Endothelial cell of umbilical vein (primary cell): ENCODE results near the gene MCOLN2. TPM values are rescaled to one million over a fixed set of nuclear protein-coding genes. Genes with fewer than 3 reads are reported as not detected.

Experiments
- BruUV-seq: library from RNA; stranded (reverse); fragments of 400-500 nt; replicated peaks from 2 replicates; lab custom pipeline; 2021; lab: Mats Ljungman, UMichigan
- CTCF ChIA-PET: fragments of 300-600, 350-600 bp; sonication (Branson Sonifier 250); formaldehyde crosslinking; loops from one replicate; lab custom pipeline; 2021; ENCODE audit warnings: antibody characterized with exemption, inconsistent platforms; lab: Charles Lee
- POLR2A ChIA-PET: fragments of 300-600, 350-600 bp; sonication (Branson Sonifier 250); formaldehyde crosslinking; loops from one replicate; lab custom pipeline; 2021; ENCODE audit warnings: antibody characterized with exemption, inconsistent platforms; lab: Charles Lee
- DNase-seq: peaks from one replicate; pipeline ENCODE4 v3.0.0-alpha.2; 2011; ENCODE audit warnings: low read depth, low spot score
- FAIRE-seq: peaks from 2 replicates; lab custom pipeline; 2011; peaks lifted over from hg19 to GRCh38; lab: Jason Lieb, UNC
- H2AFZ ChIP-seq: 2 replicates; pipeline ENCODE4 v1.6.0; 2012; ENCODE audit warnings: low read depth, low read length, control low read depth, inconsistent platforms
- H3K27ac ChIP-seq: 2 replicates; pipeline ENCODE4 v1.5.1; 2011; ENCODE audit warnings: low read depth, mild to moderate bottlenecking, control low read depth, low read length, moderate library complexity; ENCODE audit not compliant: insufficient read depth
- H3K27me3 ChIP-seq, 2 experiments: 2 replicates each; pipeline versions ENCODE4 v1.6.0 to v1.6.1; 2011; ENCODE audit warnings: low read length in 2 of 2, mixed read lengths in 1 of 2; ENCODE audit not compliant: control insufficient read depth in 2 of 2, insufficient read depth in 2 of 2
- H3K36me3 ChIP-seq, 2 experiments: 2 replicates in 1 of 2; 3 replicates in 1 of 2; pipeline ENCODE4 v1.5.1; 2011; ENCODE audit warnings: low read length in 2 of 2, mild to moderate bottlenecking in 1 of 2, moderate library complexity in 1 of 2; ENCODE audit not compliant: control insufficient read depth in 2 of 2, insufficient read depth in 2 of 2; ENCODE audit errors: extremely low read depth in 1 of 2
- H3K4me1 ChIP-seq: 3 replicates; pipeline ENCODE4 v1.5.1; 2011; ENCODE audit warnings: mild to moderate bottlenecking, low read length; ENCODE audit not compliant: control insufficient read depth, insufficient read depth; ENCODE audit errors: extremely low read depth
- H3K4me2 ChIP-seq: 2 replicates; pipeline ENCODE4 v1.6.1; 2011; ENCODE audit warnings: low read length, control low read depth, mixed read lengths; ENCODE audit not compliant: insufficient read depth
- H3K4me3 ChIP-seq, 3 experiments: fragments of 200-600 bp in 1 of 3; sonication (generic), shearing (Covaris generic) in 1 of 3; replicated peaks in 1 of 3; 2 replicates each; pipeline ENCODE4 v1.5.1; 2011 to 2016; ENCODE audit warnings: control low read depth in 3 of 3, low read length in 3 of 3, mild to moderate bottlenecking in 2 of 3, inconsistent platforms in 1 of 3, low read depth in 1 of 3, moderate library complexity in 1 of 3; ENCODE audit not compliant: insufficient read depth in 1 of 3
- H3K79me2 ChIP-seq: 2 replicates; pipeline ENCODE4 v1.6.0; 2012; ENCODE audit warnings: low read length, inconsistent platforms; ENCODE audit not compliant: control insufficient read depth, insufficient read depth
- H3K9ac ChIP-seq: replicated peaks from 2 replicates; pipeline ENCODE3; 2011; ENCODE audit warnings: low read length, control low read depth; ENCODE audit not compliant: insufficient read depth; ENCODE audit errors: extremely low read depth
- H3K9me1 ChIP-seq: replicated peaks from 3 replicates; pipeline ENCODE4 v1.6.0; 2011; ENCODE audit warnings: mild to moderate bottlenecking, low read length; ENCODE audit not compliant: control insufficient read depth, insufficient read depth; ENCODE audit errors: extremely low read depth
- H3K9me3 ChIP-seq: replicated peaks from 2 replicates; pipeline ENCODE4 v1.5.1; 2012; ENCODE audit warnings: low read length, inconsistent platforms; ENCODE audit not compliant: control insufficient read depth, insufficient read depth
- H4K20me1 ChIP-seq: replicated peaks from 2 replicates; pipeline ENCODE3; 2011; ENCODE audit warnings: mild to moderate bottlenecking, low read length; ENCODE audit not compliant: control insufficient read depth, insufficient read depth; ENCODE audit errors: extremely low read depth
- CTCF ChIP-seq, 2 donors: IDR thresholded peaks; 1 replicate in 1 of 2; 2 replicates in 1 of 2; pipeline ENCODE4 v1.5.1; 2011; ENCODE audit warnings: low read length in 2 of 2, mild to moderate bottlenecking in 2 of 2, moderate library complexity in 2 of 2, control low read depth in 1 of 2, inconsistent platforms in 1 of 2, low read depth in 1 of 2; ENCODE audit not compliant: insufficient read depth in 1 of 2; ENCODE audit errors: extremely low read depth in 1 of 2
- EZH2 ChIP-seq: IDR thresholded peaks from 2 replicates; pipeline ENCODE4 v1.6.1; 2012; ENCODE audit warnings: borderline replicate concordance, low read depth, mild to moderate bottlenecking, moderate library complexity, low read length, inconsistent platforms; ENCODE audit not compliant: severe bottlenecking
- FOS ChIP-seq: IDR thresholded peaks from 2 replicates; pipeline ENCODE4 v1.6.1; 2011; ENCODE audit warnings: mild to moderate bottlenecking, low read length, moderate library complexity, borderline replicate concordance; ENCODE audit not compliant: insufficient read depth
- GATA2 ChIP-seq: IDR thresholded peaks from 2 replicates; pipeline ENCODE4 v1.7.0; 2011; ENCODE audit warnings: low read depth, mild to moderate bottlenecking, moderate library complexity, mixed read lengths, low read length; ENCODE audit not compliant: insufficient read length, insufficient read depth
- JUN ChIP-seq: IDR thresholded peaks from 2 replicates; pipeline ENCODE4 v1.6.1; 2011; ENCODE audit warnings: borderline replicate concordance, low read depth; ENCODE audit not compliant: insufficient read length, insufficient read depth
- MAX ChIP-seq: IDR thresholded peaks from 2 replicates; pipeline ENCODE4 v1.6.1; 2011; ENCODE audit not compliant: insufficient read depth, insufficient read length
- MYC ChIP-seq: IDR thresholded peaks from one replicate; pipeline ENCODE4 v1.6.1; 2011; ENCODE audit warnings: mild to moderate bottlenecking, low read depth, low read length
- POLR2A ChIP-seq: IDR thresholded peaks from 2 replicates; pipeline ENCODE4 v1.6.1; 2012; ENCODE audit warnings: low read depth, mild to moderate bottlenecking, control low read depth, low read length
- POLR2AphosphoS5 ChIP-seq: IDR thresholded peaks from 2 replicates; pipeline ENCODE4 v1.6.1; 2012; ENCODE audit warnings: low read depth, mild to moderate bottlenecking, control low read depth, low read length, moderate library complexity; ENCODE audit not compliant: insufficient read depth
- dilution Hi-C: fragments of 300-500 bp; cut with MboI; formaldehyde crosslinking; loops from one replicate; pipeline ENCODE4 v1.15.0; 2019; ENCODE audit warnings: low sequenced_read_pairs; ENCODE audit not compliant: extremely low pct_ligation_motif_present
- intact Hi-C: fragments of 100-400 bp; cut with micrococcal nuclease; formaldehyde crosslinking; loops from one replicate; pipeline ENCODE4 v1.10.0; 2022
- polyA plus RNA-seq, 4 experiments: library from polyadenylated mRNA; depleted of rRNA in 3 of 4; stranded (reverse) in 3 of 4; unstranded in 1 of 4; fragments of >200 nt; gene quantifications; 2 replicates each; pipeline versions ENCODE4 v1.2.1 to v1.2.3, GENCODE V29; 2011 to 2012; ENCODE audit warnings: missing spikeins in 1 of 4
- total RNA-seq: library from RNA; stranded (reverse); gene quantifications from 2 replicates; pipeline ENCODE4 v1.2.3, GENCODE V29; 2021

Gene MCOLN2
- total and polyA plus RNA-seq, 2 donors (not counting 3 experiments of a cell fraction or from before 2014, with no cell fraction given), result not detected

- Histone ChIP-seq H3K79me2 (no peaks in the 10 kb centered on the region), H2AFZ (no peak overlapping the region), H3K9me1 (no peaks in the 10 kb centered on the region), H3K4me1 (peaks cover 3% of the 10 kb centered on the region), H3K27ac (no peak overlapping the region), H3K4me2 (no peak overlapping the region), H3K9me3 (no peaks in the 10 kb centered on the region), H4K20me1 (no peaks in the 10 kb centered on the region), H3K36me3 (no peaks in the 10 kb centered on the region), H3K27me3 (peaks cover 38 to 58% of the 10 kb centered on the region in 2 experiments), H3K9ac (no peak overlapping the region), H3K4me3 (no peak overlapping the region)
- intact Hi-C loops (no loop called here), dilution Hi-C loops (no loop called here)
- FAIRE-seq (no peak), DNase-seq (no peak)
- CTCF ChIA-PET, result interaction anchor here (1.5 kb wide), 2 partner anchors 9 to 57 kb away, joined by 3 to 5 read pairs; no protein-coding TSS in a partner anchor
- POLR2A ChIA-PET, result no interaction called here
- no peak for TF ChIP-seq GATA2
- no peak for TF ChIP-seq CTCF (IDR thresholded peaks at IDR 0.05; ENCODE audit: extremely low read depth in 1 of 2, insufficient read depth in 1 of 2, low read depth in 1 of 2, low read length in 2 of 2)
- TF ChIP-seq POLR2AphosphoS5, result no peak
- no peak for TF ChIP-seq EZH2
- TF ChIP-seq MAX, result no peak
- no peak for TF ChIP-seq JUN
- TF ChIP-seq MYC, result no peak
- TF ChIP-seq POLR2A, result no peak
- no peak for TF ChIP-seq FOS
- BruUV-seq, result no TSS peak
These were observed 4.8 kb upstream of the MCOLN2 start for GRCh38 chr1:85001742-85002141.
